Naive thymus-derived CD4-positive, alpha-beta T cell (primary cell): ENCODE results near the gene CUL9. TPM values are rescaled to one million over a fixed set of nuclear protein-coding genes. Genes with fewer than 3 reads are reported as not detected.

Experiments used
- ATAC-seq: fragments of 150-1000 bp; cut with Tn5 transposase; 2 replicates; pipeline ENCODE4 v1.10.0; 2021; ENCODE audit warnings: mild to moderate bottlenecking, moderate library complexity
- CTCF ChIA-PET: fragments of 350-600 bp; sonication (Branson Sonifier 250); formaldehyde crosslinking; loops from one replicate; lab custom pipeline; 2021; ENCODE audit warnings: antibody characterized with exemption; lab: Charles Lee
- POLR2A ChIA-PET: fragments of 350-600 bp; sonication (Branson Sonifier 250); formaldehyde crosslinking; loops from one replicate; lab custom pipeline; 2021; ENCODE audit warnings: antibody characterized with exemption, inconsistent platforms; lab: Charles Lee
- DNase-seq, 9 donors: peaks; one replicate each; pipeline versions ENCODE4 v3.0.0 to v3.0.0-alpha.2; 2020 to 2022; ENCODE audit warnings: mixed read lengths in 1 of 9
- H3K27ac ChIP-seq: one replicate; pipeline ENCODE4 v1.7.0; 2013; ENCODE audit warnings: mild to moderate bottlenecking, low read depth, low read length, moderate library complexity
- H3K27me3 ChIP-seq, 2 donors: one replicate each; pipeline ENCODE4 v1.7.0; 2013; ENCODE audit warnings: low read length in 2 of 2, mild to moderate bottlenecking in 2 of 2, moderate library complexity in 2 of 2; ENCODE audit not compliant: control insufficient read depth in 2 of 2, insufficient read depth in 2 of 2
- H3K36me3 ChIP-seq, 3 experiments: 1 replicate in 2 of 3; 2 replicates in 1 of 3; pipeline ENCODE4 v1.7.0; 2013; ENCODE audit warnings: low read length in 3 of 3, mild to moderate bottlenecking in 3 of 3, moderate library complexity in 1 of 3; ENCODE audit not compliant: insufficient read depth in 3 of 3, control insufficient read depth in 2 of 3
- H3K4me1 ChIP-seq, 2 donors: one replicate each; pipeline ENCODE4 v1.7.0; 2013; ENCODE audit warnings: low read length in 2 of 2, mild to moderate bottlenecking in 2 of 2, moderate library complexity in 1 of 2; ENCODE audit not compliant: control insufficient read depth in 2 of 2, insufficient read depth in 2 of 2
- H3K4me3 ChIP-seq: 2 replicates; pipeline ENCODE4 v1.7.0; 2013; ENCODE audit warnings: mild to moderate bottlenecking, low read length
- H3K9me3 ChIP-seq, 3 experiments: 1 replicate in 2 of 3; 2 replicates in 1 of 3; pipeline ENCODE4 v1.7.0; 2013; ENCODE audit warnings: low read length in 3 of 3; ENCODE audit not compliant: control insufficient read depth in 2 of 3
- H3K27ac Mint-ChIP-seq, 9 donors: one replicate each; pipeline ENCODE4 v1.8.0; 2020 to 2022; ENCODE audit warnings: mixed read lengths in 9 of 9, mild to moderate bottlenecking in 8 of 9, moderate library complexity in 5 of 9, inconsistent platforms in 2 of 9
- H3K27me3 Mint-ChIP-seq, 5 donors: one replicate each; pipeline ENCODE4 v1.8.0; 2021 to 2022; ENCODE audit warnings: mixed read lengths in 5 of 5, mild to moderate bottlenecking in 1 of 5
- H3K36me3 Mint-ChIP-seq, 5 donors: one replicate each; pipeline ENCODE4 v1.8.0; 2020 to 2022; ENCODE audit warnings: mixed read lengths in 5 of 5, mild to moderate bottlenecking in 3 of 5, inconsistent platforms in 1 of 5
- H3K4me1 Mint-ChIP-seq, 7 donors: one replicate each; pipeline ENCODE4 v1.8.0; 2020 to 2022; ENCODE audit warnings: mixed read lengths in 7 of 7, mild to moderate bottlenecking in 3 of 7, inconsistent platforms in 1 of 7
- H3K4me3 Mint-ChIP-seq, 10 donors: one replicate each; pipeline ENCODE4 v1.8.0; 2020 to 2022; ENCODE audit warnings: mild to moderate bottlenecking in 10 of 10, mixed read lengths in 10 of 10, moderate library complexity in 6 of 10, inconsistent platforms in 2 of 10
- H3K9me3 Mint-ChIP-seq, 11 donors: one replicate each; pipeline ENCODE4 v1.8.0; 2020 to 2022; ENCODE audit warnings: mixed read lengths in 11 of 11, mild to moderate bottlenecking in 4 of 11, inconsistent platforms in 1 of 11, moderate library complexity in 1 of 11
- intact Hi-C, 2 donors: fragments of 100-400 bp; cut with micrococcal nuclease; formaldehyde crosslinking; loops; one replicate each; pipeline ENCODE4 v1.15.1; 2023
- polyA plus RNA-seq, 2 donors: library from polyadenylated mRNA; unstranded; fragments of 300-500 nt; fragmentation: Illumina TruSeq; gene quantifications; one replicate each; pipeline ENCODE4 v1.2.3, GENCODE V29; 2021
- total RNA-seq, 6 experiments: library from RNA in 5 of 6; stranded (reverse) in 5 of 6; gene quantifications; 1 replicate in 5 of 6; 2 replicates in 1 of 6; pipeline ENCODE4 v1.2.3 and lab custom pipeline; 2021 to 2026

Gene CUL9
- total and polyA plus RNA-seq, 7 experiments from 2014 or later, result 12.3 to 123 (median 97.3) TPM

DNA sequence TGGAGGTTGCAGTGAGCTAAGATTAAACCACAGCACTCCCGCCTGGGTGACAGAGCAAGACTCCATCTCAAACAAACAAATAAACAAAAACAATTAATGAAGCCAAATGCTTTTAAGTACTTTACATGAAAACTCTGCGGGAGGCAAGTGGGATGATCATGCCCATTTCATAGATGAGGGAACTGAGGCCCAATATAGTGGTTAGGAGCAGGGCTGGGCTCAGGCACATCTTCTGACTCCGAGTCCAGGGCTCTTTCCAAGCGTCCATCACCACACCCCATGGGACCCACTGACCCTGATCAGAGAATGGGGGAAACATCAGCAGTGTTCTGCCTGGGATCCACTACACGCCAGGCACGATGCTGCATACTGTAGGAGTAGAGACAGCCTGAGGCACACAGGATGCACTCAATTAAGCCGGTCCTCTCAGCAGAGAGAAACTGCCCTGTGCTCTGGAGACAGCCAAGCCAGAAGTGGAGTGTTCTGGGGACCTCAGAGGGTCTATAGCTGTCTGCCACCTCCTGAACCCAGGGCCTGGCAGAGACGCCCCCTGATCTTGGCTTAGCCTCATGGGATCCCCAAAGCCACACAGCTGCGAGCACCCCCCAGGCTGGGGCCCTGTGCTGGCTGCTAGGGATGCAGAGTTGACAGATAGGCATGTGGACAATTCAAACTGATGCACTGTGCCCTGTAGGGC lies 74.8 kb downstream of the CUL9 start:
- no peak overlapping the region for H3K27ac ChIP-seq
- no peak for ATAC-seq
- Mint-ChIP-seq H3K4me1 (peaks cover 0 to 14% (median under 1%) of the 10 kb centered on the region in 7 donors), H3K4me3 (peak overlapping the region in 1 of 10 donors; percentile 57), H3K9me3 (no peaks in the 10 kb centered on the region), H3K27me3 (peaks cover 6 to 32% (median 20%) of the 10 kb centered on the region in 5 donors), H3K27ac (peak overlapping the region in 2 of 9 donors; percentile 64 to 65), H3K36me3 (peaks cover 0 to 3% (median 0%) of the 10 kb centered on the region in 5 donors)
- no peaks in the 10 kb centered on the region for H3K4me1 ChIP-seq
- H3K27me3 ChIP-seq, result no peaks in the 10 kb centered on the region
- DNase-seq, result no peak
- H3K9me3 ChIP-seq, result no peaks in the 10 kb centered on the region
- H3K36me3 ChIP-seq, result no peaks in the 10 kb centered on the region
- CTCF ChIA-PET, result no interaction called here
- intact Hi-C loops, result no loop called here
- POLR2A ChIA-PET, result no interaction called here
- H3K4me3 ChIP-seq, result no peak overlapping the region

- Mint-ChIP-seq H3K4me3 (peak overlapping the region in 1 of 10 donors; percentile 57), H3K9me3 (no peaks in the 10 kb centered on the region), H3K27me3 (peaks cover 3 to 27% (median 16%) of the 10 kb centered on the region in 5 donors), H3K36me3 (peaks cover 0 to 3% (median 0%) of the 10 kb centered on the region in 5 donors), H3K27ac (peak overlapping the region in 2 of 9 donors; percentile 64 to 70), H3K4me1 (peaks cover 0 to 13% (median 0%) of the 10 kb centered on the region in 7 donors)
- Histone ChIP-seq H3K27ac (no peak overlapping the region), H3K36me3 (no peaks in the 10 kb centered on the region), H3K9me3 (no peaks in the 10 kb centered on the region), H3K27me3 (no peaks in the 10 kb centered on the region), H3K4me1 (no peaks in the 10 kb centered on the region), H3K4me3 (no peak overlapping the region)
- ChIA-PET CTCF (no interaction called here), POLR2A (no interaction called here)
- ATAC-seq (no peak), DNase-seq (peak in 1 of 9 donors; percentile 53)
- intact Hi-C loops, result no loop called here
Observed at GRCh38 chr6:43257367-43258145, 75.6 kb downstream of the CUL9 start.

DNA sequence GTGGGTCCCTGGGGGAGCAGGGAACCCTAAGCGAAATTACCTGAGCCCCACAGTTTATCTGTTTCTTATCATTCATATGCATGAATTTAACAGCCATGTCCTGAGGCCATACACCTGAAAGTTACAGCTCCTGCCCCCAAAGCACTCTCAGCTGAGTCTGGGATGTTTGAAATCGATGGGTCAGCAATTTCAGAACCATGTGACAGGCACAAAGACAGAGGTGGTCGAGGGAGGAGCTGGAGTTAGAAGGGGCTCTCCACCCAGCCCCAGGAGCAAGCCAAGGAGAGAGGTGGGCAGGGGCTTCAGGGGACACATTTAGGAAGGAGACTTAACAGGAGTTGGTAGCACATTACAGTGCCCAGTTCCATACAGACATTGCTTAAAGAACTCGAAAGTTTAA lies 76.2 kb downstream of the CUL9 start:
- H3K4me3 ChIP-seq, result no peak overlapping the region
- intact Hi-C loops, result no loop called here
- no peak overlapping the region for H3K27ac Mint-ChIP-seq
- CTCF ChIA-PET, result no interaction called here
- no peak for ATAC-seq
- peaks cover 0 to 12% (median 0%) of the 10 kb centered on the region in 7 donors for H3K4me1 Mint-ChIP-seq
- H3K36me3 ChIP-seq, result no peaks in the 10 kb centered on the region
- POLR2A ChIA-PET, result no interaction called here
- H3K9me3 ChIP-seq, result no peaks in the 10 kb centered on the region
- no peaks in the 10 kb centered on the region for H3K36me3 Mint-ChIP-seq
- H3K27me3 Mint-ChIP-seq, result peaks cover 0 to 21% (median 9%) of the 10 kb centered on the region in 5 donors
- no peaks in the 10 kb centered on the region for H3K27me3 ChIP-seq
- no peak overlapping the region for H3K4me3 Mint-ChIP-seq
- no peaks in the 10 kb centered on the region for H3K4me1 ChIP-seq
- no peak for DNase-seq
- H3K9me3 Mint-ChIP-seq, result no peaks in the 10 kb centered on the region
- no peak overlapping the region for H3K27ac ChIP-seq

DNA sequence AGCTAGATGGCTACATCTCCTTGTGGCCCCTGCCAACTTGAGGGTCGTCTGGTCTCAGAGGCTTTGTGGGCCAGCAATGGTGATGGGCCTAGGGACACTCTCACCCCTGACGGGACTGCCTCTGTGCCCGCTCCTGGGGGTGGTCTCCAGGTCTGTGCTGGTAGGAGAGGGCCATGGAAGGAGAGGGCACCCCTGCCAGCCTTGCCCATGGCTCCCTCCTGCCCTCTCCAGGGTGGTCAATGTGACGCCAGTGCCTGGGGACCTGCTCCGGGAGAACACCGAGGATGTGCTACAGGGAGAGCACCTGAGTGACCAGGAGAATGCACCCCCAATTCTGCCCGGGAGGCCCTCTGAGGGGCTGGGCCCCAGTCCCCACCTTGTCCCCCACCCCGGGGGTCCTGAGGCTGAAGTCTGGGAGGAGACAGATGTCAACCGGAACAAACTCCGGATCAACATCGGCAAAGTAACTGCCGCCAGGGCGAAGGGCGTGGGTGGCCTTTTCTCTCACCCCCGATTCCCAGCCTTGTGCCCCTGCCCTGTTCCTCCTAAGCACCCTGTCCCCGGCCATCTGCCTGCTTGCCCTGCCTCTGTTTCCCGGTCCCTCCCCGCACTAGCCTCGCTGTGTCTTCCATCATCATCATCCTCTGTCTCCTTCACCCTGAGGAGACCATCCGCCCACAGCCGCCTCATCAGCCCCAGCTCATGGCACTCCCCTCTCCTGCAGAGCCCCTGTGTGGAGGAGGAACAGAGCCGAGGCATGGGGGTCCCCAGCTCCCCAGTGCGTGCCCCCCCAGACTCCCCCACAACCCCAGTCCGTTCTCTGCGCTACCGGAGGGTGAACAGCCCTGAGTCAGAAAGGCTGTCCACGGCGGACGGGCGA lies 77.1 kb downstream of the CUL9 start:
- no peaks in the 10 kb centered on the region for H3K27me3 ChIP-seq
- intact Hi-C loops, result no loop called here
- ChIA-PET CTCF (no interaction called here), POLR2A (no interaction called here)
- no peak overlapping the region for H3K27ac Mint-ChIP-seq
- H3K4me1 Mint-ChIP-seq, result peaks cover 0 to 14% (median 0%) of the 10 kb centered on the region in 7 donors
- H3K27ac ChIP-seq, result no peak overlapping the region
- no peaks in the 10 kb centered on the region for H3K9me3 Mint-ChIP-seq
- H3K27me3 Mint-ChIP-seq, result peaks cover 0 to 18% (median 8%) of the 10 kb centered on the region in 5 donors
- no peaks in the 10 kb centered on the region for H3K36me3 ChIP-seq
- H3K4me1 ChIP-seq, result no peaks in the 10 kb centered on the region
- no peaks in the 10 kb centered on the region for H3K9me3 ChIP-seq
- H3K36me3 Mint-ChIP-seq, result no peaks in the 10 kb centered on the region
- ATAC-seq (no peak), DNase-seq (no peak)
- no peak overlapping the region for H3K4me3 ChIP-seq
- H3K4me3 Mint-ChIP-seq, result no peak overlapping the region

- POLR2A ChIA-PET, result no interaction called here
- Histone ChIP-seq H3K9me3 (no peaks in the 10 kb centered on the region), H3K4me3 (no peak overlapping the region), H3K27ac (no peak overlapping the region), H3K27me3 (no peaks in the 10 kb centered on the region), H3K4me1 (no peaks in the 10 kb centered on the region), H3K36me3 (no peaks in the 10 kb centered on the region)
- H3K27me3 Mint-ChIP-seq, result peaks cover 0 to 11% (median 2%) of the 10 kb centered on the region in 5 donors
- CTCF ChIA-PET, result interaction anchor here (0.9 to 1.1 kb wide), 2 partner anchors 76 to 245 kb away, joined by 3 to 4 read pairs; no protein-coding TSS in a partner anchor
- H3K9me3 Mint-ChIP-seq, result no peaks in the 10 kb centered on the region
- DNase-seq (no peak), ATAC-seq (no peak)
- peak overlapping the region in 1 of 9 donors; percentile 54 for H3K27ac Mint-ChIP-seq
- intact Hi-C loops, result loop anchor here (5.0 to 10.0 kb wide), 2 partner anchors 47 to 74 kb away; partner anchors contain the start of gene CRIP3 (in 1 of the 2)
- H3K4me1 Mint-ChIP-seq, result peaks cover 0 to 17% (median 0%) of the 10 kb centered on the region in 7 donors
- H3K36me3 Mint-ChIP-seq, result no peaks in the 10 kb centered on the region
- H3K4me3 Mint-ChIP-seq, result no peak overlapping the region
Observed at GRCh38 chr6:43260791-43261190, 78.8 kb downstream of the CUL9 start.

- Mint-ChIP-seq H3K9me3 (no peaks in the 10 kb centered on the region), H3K36me3 (no peaks in the 10 kb centered on the region), H3K4me3 (no peak overlapping the region), H3K27ac (no peak overlapping the region), H3K27me3 (peaks cover 0 to 11% (median 0%) of the 10 kb centered on the region in 5 donors), H3K4me1 (peaks cover 0 to 17% (median 0%) of the 10 kb centered on the region in 7 donors)
- Histone ChIP-seq H3K27me3 (no peaks in the 10 kb centered on the region), H3K27ac (no peak overlapping the region), H3K36me3 (no peaks in the 10 kb centered on the region), H3K9me3 (no peaks in the 10 kb centered on the region), H3K4me3 (no peak overlapping the region), H3K4me1 (no peaks in the 10 kb centered on the region)
- DNase-seq (no peak), ATAC-seq (no peak)
- ChIA-PET CTCF (interaction anchor here (0.9 to 1.1 kb wide), 2 partner anchors 76 to 244 kb away, joined by 3 to 4 read pairs; no protein-coding TSS in a partner anchor), POLR2A (no interaction called here)
- intact Hi-C loops, result loop anchor here (5.0 to 10.0 kb wide), 2 partner anchors 46 to 74 kb away; partner anchors contain the start of gene CRIP3 (in 1 of the 2)
Observed at GRCh38 chr6:43261198-43261597, 79.2 kb downstream of the CUL9 start.
